Effector memory CD4-positive, alpha-beta T cell (primary cell): Measurements from ENCODE around the gene ALG12.
A peak's percentile ranks its signal among the peaks of the same experiment; 100 is the strongest.
"Not testable (repeated sequence)": the region's sequence is repeated elsewhere in the genome, so short reads cannot be mapped to it uniquely, and the experiment has no call there.

Source experiments
- DNase-seq, 3 donors: peaks; one replicate each; pipeline ENCODE4 v3.0.0-alpha.2; 2020
- H3K27ac ChIP-seq: 2 replicates; pipeline ENCODE4 v1.7.0; 2013; ENCODE audit warnings: mild to moderate bottlenecking, low read length, moderate library complexity; ENCODE audit not compliant: insufficient read depth, poor library complexity, severe bottlenecking
- H3K27me3 ChIP-seq: replicated peaks from 2 replicates; pipeline ENCODE4 v1.7.0; 2013; ENCODE audit warnings: mild to moderate bottlenecking, low read length; ENCODE audit not compliant: insufficient read depth, control insufficient read depth, poor library complexity, severe bottlenecking
- H3K36me3 ChIP-seq: 2 replicates; pipeline ENCODE4 v1.7.0; 2013; ENCODE audit warnings: mild to moderate bottlenecking, low read length, moderate library complexity; ENCODE audit not compliant: control insufficient read depth, insufficient read depth
- H3K4me1 ChIP-seq: 2 replicates; pipeline ENCODE4 v1.7.0; 2013; ENCODE audit warnings: low read length, mild to moderate bottlenecking; ENCODE audit not compliant: control insufficient read depth, insufficient read depth, poor library complexity, severe bottlenecking
- H3K4me3 ChIP-seq: 2 replicates; pipeline ENCODE4 v1.7.0; 2013; ENCODE audit warnings: low read length, low read depth, mild to moderate bottlenecking; ENCODE audit not compliant: insufficient read depth, poor library complexity, severe bottlenecking
- H3K9me3 ChIP-seq: 2 replicates; pipeline ENCODE4 v1.7.0; 2013; ENCODE audit warnings: mild to moderate bottlenecking, low read length, moderate library complexity; ENCODE audit not compliant: control insufficient read depth

ALG12 gene

DNA sequence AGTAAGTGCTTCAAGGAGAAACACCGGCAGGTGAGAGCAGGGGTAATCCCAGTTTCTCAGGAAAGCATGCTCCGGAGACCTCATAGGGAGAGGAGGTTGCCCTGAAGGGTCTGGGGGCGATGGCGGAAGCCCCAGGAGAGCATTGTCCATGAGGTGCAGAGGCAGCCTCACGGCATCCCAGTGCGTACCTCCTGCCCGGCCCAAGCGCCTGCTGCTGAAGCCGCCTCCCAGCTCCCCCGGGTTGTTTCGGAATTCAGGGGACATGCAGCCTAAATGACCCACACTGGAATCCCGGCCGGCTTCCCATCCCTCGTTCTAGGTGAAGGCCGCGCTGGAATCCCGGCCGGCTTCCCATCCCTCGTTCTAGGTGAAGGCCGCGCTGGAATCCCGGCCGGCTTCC, 61.9 kb downstream of the ALG12 start:
- H3K4me3 ChIP-seq, result no peak overlapping the region

DNA sequence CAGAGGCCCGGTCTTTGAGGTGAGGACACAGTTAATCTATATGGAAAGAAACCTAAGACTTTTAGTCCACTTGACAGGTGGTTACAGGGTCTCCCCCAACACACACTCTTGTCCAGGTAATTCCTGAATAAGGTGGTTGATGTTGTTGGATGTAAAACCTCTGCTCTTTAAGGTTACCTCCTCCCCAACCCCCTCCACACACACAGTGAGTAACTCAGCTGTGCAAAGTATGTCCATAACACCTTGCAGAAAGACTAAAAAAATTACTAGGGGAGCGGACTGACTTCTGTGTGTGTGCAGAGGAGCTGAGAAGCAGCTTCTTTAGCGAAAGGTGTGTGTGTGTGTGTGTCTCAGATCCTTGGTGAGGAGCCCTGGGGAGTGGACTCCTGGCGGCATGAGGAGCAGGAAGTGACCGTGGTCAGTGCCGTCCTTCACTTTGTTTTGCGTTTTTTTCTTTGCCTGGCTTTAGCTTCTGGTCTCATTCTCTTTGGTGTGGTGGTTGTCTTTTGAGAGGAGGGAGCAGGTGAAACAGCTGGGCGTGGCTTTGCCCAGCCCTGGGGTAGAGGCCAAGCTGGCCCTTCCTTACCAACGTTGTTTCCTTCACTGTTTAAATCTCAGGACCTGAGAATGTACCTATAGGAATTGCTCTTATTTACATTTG, 62.9 kb downstream of the ALG12 start:
- no peaks in the 10 kb centered on the region for H3K36me3 ChIP-seq
- H3K4me1 ChIP-seq, result peaks cover 24% of the 10 kb centered on the region
- H3K27ac ChIP-seq, result no peak overlapping the region
- peak overlapping the region; percentile 51 for H3K4me3 ChIP-seq
- H3K27me3 ChIP-seq, result no peaks in the 10 kb centered on the region
- DNase-seq, result no peak
- H3K9me3 ChIP-seq, result no peaks in the 10 kb centered on the region

More for the DNA sequence above, 61.9 kb downstream of the ALG12 start:
- DNase-seq, result no peak
- Histone ChIP-seq H3K36me3 (no peaks in the 10 kb centered on the region), H3K4me1 (peaks cover 24% of the 10 kb centered on the region), H3K27me3 (no peaks in the 10 kb centered on the region), H3K9me3 (no peaks in the 10 kb centered on the region), H3K27ac (no peak overlapping the region)

DNA sequence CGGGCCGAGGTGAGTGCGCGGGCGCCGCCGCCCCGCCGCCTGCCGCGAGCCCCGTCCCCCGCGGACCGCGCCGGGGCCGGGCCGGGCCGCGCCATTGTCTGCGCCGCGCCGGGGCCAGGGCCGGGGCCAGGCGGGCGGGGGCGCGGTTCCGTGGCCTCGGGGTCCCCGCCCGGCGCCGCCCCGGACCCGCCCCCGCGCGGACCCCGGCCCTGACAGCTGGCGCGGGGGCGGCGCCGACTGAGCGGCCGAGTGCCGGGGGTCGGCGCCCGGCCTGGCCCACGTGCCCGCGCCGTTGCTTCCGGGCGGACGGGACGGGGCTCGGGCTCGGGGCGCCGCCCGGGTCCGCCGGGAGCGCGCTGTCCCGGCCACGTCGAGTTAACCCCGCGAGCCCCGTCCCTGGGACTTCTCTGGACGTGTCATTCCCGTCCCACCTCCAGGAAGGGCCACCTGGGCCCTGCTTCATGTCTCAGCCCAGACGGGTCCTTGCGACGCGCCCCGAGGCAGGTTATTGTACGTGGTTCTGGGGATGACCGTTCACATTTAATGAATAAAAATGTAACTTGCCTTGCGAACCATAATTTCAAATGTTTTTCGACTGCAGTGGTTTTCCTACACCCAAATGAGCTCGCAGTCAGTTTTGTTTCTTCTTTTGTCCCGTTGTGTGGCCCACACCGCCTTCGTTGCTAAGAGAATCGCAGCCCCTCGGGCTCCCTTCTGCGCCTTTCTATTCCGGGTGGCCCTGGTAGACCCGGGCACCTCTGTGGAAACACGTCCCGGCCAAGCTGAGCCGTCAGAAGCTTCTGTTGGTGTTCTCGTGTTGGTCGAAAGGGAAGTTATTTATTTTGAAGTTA, 64.0 kb downstream of the ALG12 start:
- H3K27ac ChIP-seq, result peak overlapping the region; percentile 78
- peaks cover 32% of the 10 kb centered on the region for H3K4me1 ChIP-seq
- DNase-seq, result no peak
- no peaks in the 10 kb centered on the region for H3K36me3 ChIP-seq
- H3K27me3 ChIP-seq, result no peaks in the 10 kb centered on the region
- no peaks in the 10 kb centered on the region for H3K9me3 ChIP-seq
- H3K4me3 ChIP-seq, result peak overlapping the region; percentile 51

DNA sequence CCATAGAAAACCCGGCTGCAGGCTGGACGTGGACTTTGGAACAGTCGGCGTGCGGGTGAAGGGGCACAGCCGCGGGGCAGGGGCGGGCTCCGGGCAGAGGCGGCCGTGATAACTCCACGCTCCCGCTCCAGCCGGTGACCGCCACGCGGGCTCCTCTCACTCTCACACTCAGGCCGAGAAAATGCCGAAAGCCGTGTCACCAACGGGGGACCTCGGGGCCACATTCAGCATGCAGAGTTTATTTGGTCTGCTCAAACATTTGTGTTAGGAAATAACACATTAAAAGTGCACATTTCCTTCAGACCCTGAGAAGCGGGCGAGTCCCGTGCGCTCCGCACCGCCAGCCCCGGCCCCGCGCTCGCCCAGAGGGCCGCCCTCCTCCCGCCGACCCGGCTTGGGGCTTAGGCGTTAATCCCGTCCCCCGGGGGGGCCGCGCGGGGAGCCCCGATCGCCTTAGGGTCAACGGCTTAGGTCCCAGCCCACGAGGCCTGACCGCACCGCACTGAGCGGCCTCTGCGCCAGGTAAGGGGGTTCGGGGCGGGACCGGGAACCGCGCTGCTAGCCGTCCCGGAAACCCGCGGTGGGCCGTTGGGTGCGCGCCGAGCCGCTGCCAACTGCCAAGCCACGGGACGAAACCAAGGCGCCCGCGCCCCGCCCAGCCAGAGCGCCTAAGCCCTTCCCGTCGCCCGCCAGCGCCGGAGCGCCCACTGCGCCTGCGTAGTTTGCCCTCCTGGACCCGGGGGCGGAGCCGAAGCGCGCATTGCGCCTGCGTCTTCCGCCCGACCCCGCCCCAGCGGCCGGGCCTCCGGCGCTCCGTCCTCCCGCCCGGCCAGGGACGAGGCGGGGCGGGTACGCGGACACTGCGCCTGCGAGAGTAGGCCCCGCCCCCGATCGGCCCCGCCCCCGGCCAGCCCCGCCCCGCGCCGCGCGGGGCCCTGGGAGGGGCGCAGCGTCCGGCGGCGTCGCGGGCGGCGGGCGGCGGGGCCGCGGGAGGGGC, 65.0 kb downstream of the ALG12 start, which contains the start of gene ZBED4:
TSS of gene ZBED4 (plus strand) at position 947 of the 997 bp plus-strand sequence. CDS start 29,819 bp downstream, outside the sequence.
- no peaks in the 10 kb centered on the region for H3K27me3 ChIP-seq
- DNase-seq, result peak; percentile 95 to 98 (median 97)
- peaks cover 36% of the 10 kb centered on the region for H3K4me1 ChIP-seq
- H3K27ac ChIP-seq, result peak within 1 kb of the TSS; percentile 78
- H3K36me3 ChIP-seq, result no peaks in the 10 kb centered on the region
- no peaks in the 10 kb centered on the region for H3K9me3 ChIP-seq
- H3K4me3 ChIP-seq, result peak within 1 kb of the TSS; percentile 58

DNA sequence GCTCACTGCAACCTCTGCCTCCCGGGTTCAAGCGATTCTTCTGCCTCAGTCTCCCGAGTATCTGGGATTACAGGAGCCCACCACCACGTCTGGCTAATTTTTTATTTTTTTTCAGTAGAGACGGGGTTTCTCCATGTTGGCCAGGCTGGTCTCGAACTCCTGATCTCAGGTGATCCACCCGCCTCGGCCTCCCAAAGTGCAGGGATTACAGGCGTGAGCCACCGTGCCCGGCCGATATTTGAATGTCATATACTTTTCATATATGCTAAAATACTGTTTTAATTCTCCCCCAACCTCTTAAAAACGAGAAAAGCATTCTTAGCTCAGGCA, 65.7 kb downstream of the ALG12 start:
- H3K9me3 ChIP-seq, H3K4me3 ChIP-seq, H3K27me3 ChIP-seq, H3K36me3 ChIP-seq, DNase-seq: not testable (repeated sequence)
- peak overlapping the region; percentile 75 for H3K27ac ChIP-seq
- peaks cover 39% of the 10 kb centered on the region for H3K4me1 ChIP-seq

DNA sequence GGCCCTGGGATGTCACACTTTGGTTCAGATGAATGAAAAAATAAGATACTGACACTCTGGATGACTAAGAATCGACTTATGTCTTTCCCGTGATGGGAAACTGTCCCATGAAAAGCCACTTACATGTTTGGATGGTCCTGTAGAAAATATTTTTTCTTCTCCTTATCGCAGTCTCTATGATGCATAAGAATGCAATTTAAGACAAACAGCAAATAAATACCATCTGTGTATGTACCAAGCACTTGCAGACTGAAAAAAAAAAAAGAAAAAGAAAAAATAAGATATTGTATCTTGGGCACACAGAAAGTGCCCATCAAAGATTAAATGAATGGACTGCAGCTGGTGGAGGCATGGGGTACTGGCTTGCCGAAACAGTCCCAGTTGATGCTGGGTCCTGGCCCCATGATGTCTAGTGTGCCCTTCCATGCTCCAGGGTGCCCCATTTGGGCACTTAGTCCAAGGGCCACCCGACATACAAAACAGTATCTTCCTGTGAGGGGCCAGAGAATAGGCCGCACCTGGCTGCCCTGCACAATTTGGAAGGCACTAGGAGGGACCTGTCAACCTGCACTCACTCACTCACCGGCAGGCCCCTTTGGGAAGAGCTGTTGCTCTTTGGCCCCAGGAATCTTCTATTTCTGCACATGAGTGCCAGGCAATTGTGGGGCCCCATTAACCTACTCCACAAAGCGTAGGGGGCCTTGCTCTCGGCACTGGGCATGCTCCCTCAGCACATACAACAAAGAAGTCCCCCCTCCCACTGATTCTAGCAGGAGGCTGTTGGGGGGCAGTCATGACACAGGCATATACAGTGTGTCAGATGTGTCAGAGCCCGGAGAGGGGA, 67.1 kb downstream of the ALG12 start:
- no peak overlapping the region for H3K27ac ChIP-seq
- no peaks in the 10 kb centered on the region for H3K9me3 ChIP-seq
- no peak for DNase-seq
- no peaks in the 10 kb centered on the region for H3K27me3 ChIP-seq
- H3K36me3 ChIP-seq, result no peaks in the 10 kb centered on the region
- peaks cover 36% of the 10 kb centered on the region for H3K4me1 ChIP-seq
- H3K4me3 ChIP-seq, result no peak overlapping the region
